Naive thymus-derived CD4-positive, alpha-beta T cell (primary cell): Measurements from ENCODE around the gene VAPB. TPM values are rescaled to one million over a fixed set of nuclear protein-coding genes. Genes with fewer than 3 reads are reported as not detected.

Source experiments
- ATAC-seq: fragments of 150-1000 bp; cut with Tn5 transposase; 2 replicates; pipeline ENCODE4 v1.10.0; 2021; ENCODE audit warnings: mild to moderate bottlenecking, moderate library complexity
- CTCF ChIA-PET: fragments of 350-600 bp; sonication (Branson Sonifier 250); formaldehyde crosslinking; loops from one replicate; lab custom pipeline; 2021; ENCODE audit warnings: antibody characterized with exemption; lab: Charles Lee
- POLR2A ChIA-PET: fragments of 350-600 bp; sonication (Branson Sonifier 250); formaldehyde crosslinking; loops from one replicate; lab custom pipeline; 2021; ENCODE audit warnings: antibody characterized with exemption, inconsistent platforms; lab: Charles Lee
- DNase-seq, 9 donors: peaks; one replicate each; pipeline versions ENCODE4 v3.0.0 to v3.0.0-alpha.2; 2020 to 2022; ENCODE audit warnings: mixed read lengths in 1 of 9
- H3K27ac ChIP-seq: one replicate; pipeline ENCODE4 v1.7.0; 2013; ENCODE audit warnings: mild to moderate bottlenecking, low read depth, low read length, moderate library complexity
- H3K27me3 ChIP-seq, 2 donors: one replicate each; pipeline ENCODE4 v1.7.0; 2013; ENCODE audit warnings: low read length in 2 of 2, mild to moderate bottlenecking in 2 of 2, moderate library complexity in 2 of 2; ENCODE audit not compliant: control insufficient read depth in 2 of 2, insufficient read depth in 2 of 2
- H3K36me3 ChIP-seq, 3 experiments: 1 replicate in 2 of 3; 2 replicates in 1 of 3; pipeline ENCODE4 v1.7.0; 2013; ENCODE audit warnings: low read length in 3 of 3, mild to moderate bottlenecking in 3 of 3, moderate library complexity in 1 of 3; ENCODE audit not compliant: insufficient read depth in 3 of 3, control insufficient read depth in 2 of 3
- H3K4me1 ChIP-seq, 2 donors: one replicate each; pipeline ENCODE4 v1.7.0; 2013; ENCODE audit warnings: low read length in 2 of 2, mild to moderate bottlenecking in 2 of 2, moderate library complexity in 1 of 2; ENCODE audit not compliant: control insufficient read depth in 2 of 2, insufficient read depth in 2 of 2
- H3K4me3 ChIP-seq: 2 replicates; pipeline ENCODE4 v1.7.0; 2013; ENCODE audit warnings: mild to moderate bottlenecking, low read length
- H3K9me3 ChIP-seq, 3 experiments: 1 replicate in 2 of 3; 2 replicates in 1 of 3; pipeline ENCODE4 v1.7.0; 2013; ENCODE audit warnings: low read length in 3 of 3; ENCODE audit not compliant: control insufficient read depth in 2 of 3
- H3K27ac Mint-ChIP-seq, 9 donors: one replicate each; pipeline ENCODE4 v1.8.0; 2020 to 2022; ENCODE audit warnings: mixed read lengths in 9 of 9, mild to moderate bottlenecking in 8 of 9, moderate library complexity in 5 of 9, inconsistent platforms in 2 of 9
- H3K27me3 Mint-ChIP-seq, 5 donors: one replicate each; pipeline ENCODE4 v1.8.0; 2021 to 2022; ENCODE audit warnings: mixed read lengths in 5 of 5, mild to moderate bottlenecking in 1 of 5
- H3K36me3 Mint-ChIP-seq, 5 donors: one replicate each; pipeline ENCODE4 v1.8.0; 2020 to 2022; ENCODE audit warnings: mixed read lengths in 5 of 5, mild to moderate bottlenecking in 3 of 5, inconsistent platforms in 1 of 5
- H3K4me1 Mint-ChIP-seq, 7 donors: one replicate each; pipeline ENCODE4 v1.8.0; 2020 to 2022; ENCODE audit warnings: mixed read lengths in 7 of 7, mild to moderate bottlenecking in 3 of 7, inconsistent platforms in 1 of 7
- H3K4me3 Mint-ChIP-seq, 10 donors: one replicate each; pipeline ENCODE4 v1.8.0; 2020 to 2022; ENCODE audit warnings: mild to moderate bottlenecking in 10 of 10, mixed read lengths in 10 of 10, moderate library complexity in 6 of 10, inconsistent platforms in 2 of 10
- H3K9me3 Mint-ChIP-seq, 11 donors: one replicate each; pipeline ENCODE4 v1.8.0; 2020 to 2022; ENCODE audit warnings: mixed read lengths in 11 of 11, mild to moderate bottlenecking in 4 of 11, inconsistent platforms in 1 of 11, moderate library complexity in 1 of 11
- intact Hi-C, 2 donors: fragments of 100-400 bp; cut with micrococcal nuclease; formaldehyde crosslinking; loops; one replicate each; pipeline ENCODE4 v1.15.1; 2023
- polyA plus RNA-seq, 2 donors: library from polyadenylated mRNA; unstranded; fragments of 300-500 nt; fragmentation: Illumina TruSeq; gene quantifications; one replicate each; pipeline ENCODE4 v1.2.3, GENCODE V29; 2021
- total RNA-seq, 6 experiments: library from RNA in 5 of 6; stranded (reverse) in 5 of 6; gene quantifications; 1 replicate in 5 of 6; 2 replicates in 1 of 6; pipeline ENCODE4 v1.2.3 and lab custom pipeline; 2021 to 2026

VAPB gene
- total and polyA plus RNA-seq, 7 experiments from 2014 or later = 21.9 to 37.0 (median 25.3) TPM

GRCh38 chr20:58446264-58446959 is 57.4 kb downstream of the VAPB start:
- peaks cover 10 to 51% (median 22%) of the 10 kb centered on the region in 5 donors for H3K36me3 Mint-ChIP-seq
- no peaks in the 10 kb centered on the region for H3K27me3 Mint-ChIP-seq
- ATAC-seq (no peak), DNase-seq (no peak)
- H3K4me3 Mint-ChIP-seq = no peak overlapping the region
- intact Hi-C loops = loop anchor here in 1 of 2 donors (5.0 kb wide), 2 partner anchors 39 to 139 kb away; partner anchors contain the start of gene RAB22A
- Histone ChIP-seq H3K4me3 (no peak overlapping the region), H3K36me3 (peaks cover 0 to 41% (median 9%) of the 10 kb centered on the region in 3 experiments), H3K9me3 (no peaks in the 10 kb centered on the region), H3K4me1 (no peaks in the 10 kb centered on the region), H3K27me3 (no peaks in the 10 kb centered on the region), H3K27ac (no peak overlapping the region)
- H3K9me3 Mint-ChIP-seq = peaks cover 0 to under 1% (median 0%) of the 10 kb centered on the region in 11 donors
- CTCF ChIA-PET = interaction anchor here (1.1 to 2.2 kb wide), 3 partner anchors 34 to 210 kb away, joined by 3 to 12 read pairs (median 4); no protein-coding TSS in a partner anchor
- POLR2A ChIA-PET = no interaction called here
- peaks cover 0 to 15% (median 0%) of the 10 kb centered on the region in 7 donors for H3K4me1 Mint-ChIP-seq
- H3K27ac Mint-ChIP-seq = peak overlapping the region in 5 of 9 donors; percentile 3 to 51 (median 32)

GRCh38 chr20:58446960-58447265 is 57.9 kb downstream of the VAPB start:
- Histone ChIP-seq H3K4me1 (no peaks in the 10 kb centered on the region), H3K27me3 (no peaks in the 10 kb centered on the region), H3K4me3 (no peak overlapping the region), H3K36me3 (peaks cover 0 to 38% (median 9%) of the 10 kb centered on the region in 3 experiments), H3K9me3 (no peaks in the 10 kb centered on the region), H3K27ac (no peak overlapping the region)
- Mint-ChIP-seq H3K36me3 (peaks cover 10 to 53% (median 22%) of the 10 kb centered on the region in 5 donors), H3K9me3 (peaks cover 0 to 1% (median 0%) of the 10 kb centered on the region in 11 donors), H3K4me3 (no peak overlapping the region), H3K27me3 (no peaks in the 10 kb centered on the region), H3K27ac (peak overlapping the region in 5 of 9 donors; percentile 3 to 51 (median 32)), H3K4me1 (peaks cover 0 to 15% (median 0%) of the 10 kb centered on the region in 7 donors)
- ChIA-PET POLR2A (no interaction called here), CTCF (interaction anchor here (1.1 to 2.2 kb wide), 3 partner anchors 33 to 211 kb away, joined by 3 to 12 read pairs (median 4); no protein-coding TSS in a partner anchor)
- no peak for ATAC-seq
- intact Hi-C loops = loop anchor here in 1 of 2 donors (1.0 to 5.0 kb wide), 3 partner anchors 40 to 210 kb away; partner anchors contain the start of gene RAB22A
- DNase-seq = no peak

GRCh38 chr20:58447511-58448391 is 58.7 kb downstream of the VAPB start:
- CTCF ChIA-PET = interaction anchor here (1.1 to 2.2 kb wide), 3 partner anchors 32 to 212 kb away, joined by 3 to 12 read pairs (median 4); no protein-coding TSS in a partner anchor
- Histone ChIP-seq H3K27me3 (no peaks in the 10 kb centered on the region), H3K9me3 (no peaks in the 10 kb centered on the region), H3K27ac (no peak overlapping the region), H3K4me1 (no peaks in the 10 kb centered on the region), H3K4me3 (no peak overlapping the region), H3K36me3 (peaks cover 0 to 34% (median 9%) of the 10 kb centered on the region in 3 experiments)
- Mint-ChIP-seq H3K4me3 (no peak overlapping the region), H3K27ac (peak overlapping the region in 4 of 9 donors; percentile 36 to 69 (median 52)), H3K9me3 (peaks cover 0 to 1% (median 0%) of the 10 kb centered on the region in 11 donors), H3K27me3 (no peaks in the 10 kb centered on the region), H3K4me1 (peaks cover 0 to 12% (median under 1%) of the 10 kb centered on the region in 7 donors), H3K36me3 (peaks cover 10 to 50% (median 19%) of the 10 kb centered on the region in 5 donors)
- DNase-seq (peak in 8 of 9 donors; percentile 19 to 63 (median 51)), ATAC-seq (peak; percentile 67)
- intact Hi-C loops = loop anchor here in 1 of 2 donors (1.0 to 5.0 kb wide), 3 partner anchors 40 to 210 kb away; partner anchors contain the start of gene RAB22A
- POLR2A ChIA-PET = interaction anchor here (0.7 kb wide), 1 partner anchor 58 kb away, joined by 3 read pairs; no protein-coding TSS in a partner anchor

- Histone ChIP-seq H3K36me3 (peaks cover 0 to 29% (median 6%) of the 10 kb centered on the region in 3 experiments), H3K4me1 (no peaks in the 10 kb centered on the region), H3K27ac (no peak overlapping the region), H3K9me3 (no peaks in the 10 kb centered on the region), H3K4me3 (no peak overlapping the region), H3K27me3 (no peaks in the 10 kb centered on the region)
- Mint-ChIP-seq H3K9me3 (peaks cover 0 to 2% (median 1%) of the 10 kb centered on the region in 11 donors), H3K36me3 (peaks cover 5 to 43% (median 15%) of the 10 kb centered on the region in 5 donors), H3K27ac (no peak overlapping the region), H3K4me3 (no peak overlapping the region), H3K4me1 (peaks cover 0 to 10% (median 0%) of the 10 kb centered on the region in 7 donors), H3K27me3 (no peaks in the 10 kb centered on the region)
- ChIA-PET POLR2A (interaction anchor here (0.5 kb wide), 1 partner anchor 215 kb away, joined by 3 read pairs; no protein-coding TSS in a partner anchor), CTCF (no interaction called here)
- DNase-seq = no peak
- no peak for ATAC-seq
- intact Hi-C loops = loop anchor here in 1 of 2 donors (5.0 kb wide), 2 partner anchors 42 to 142 kb away; partner anchors contain the start of gene RAB22A
Observed at GRCh38 chr20:58448958-58449357, 59.9 kb downstream of the VAPB start.

- ATAC-seq (no peak), DNase-seq (no peak)
- no peaks in the 10 kb centered on the region for H3K27me3 ChIP-seq
- no peak overlapping the region for H3K27ac ChIP-seq
- Mint-ChIP-seq H3K27ac (no peak overlapping the region), H3K36me3 (peaks cover 4 to 42% (median 16%) of the 10 kb centered on the region in 5 donors), H3K4me1 (peaks cover 0 to 9% (median 0%) of the 10 kb centered on the region in 7 donors), H3K9me3 (peaks cover 0 to 10% (median 6%) of the 10 kb centered on the region in 11 donors), H3K4me3 (no peak overlapping the region), H3K27me3 (no peaks in the 10 kb centered on the region)
- H3K36me3 ChIP-seq = peaks cover 0 to 21% (median 5%) of the 10 kb centered on the region in 3 experiments
- POLR2A ChIA-PET = no interaction called here
- H3K4me1 ChIP-seq = no peaks in the 10 kb centered on the region
- CTCF ChIA-PET = no interaction called here
- H3K4me3 ChIP-seq = no peak overlapping the region
- no peaks in the 10 kb centered on the region for H3K9me3 ChIP-seq
- intact Hi-C loops = loop anchor here in 1 of 2 donors (5.0 kb wide), 2 partner anchors 42 to 142 kb away; partner anchors contain the start of gene RAB22A
Observed at GRCh38 chr20:58449681-58450221, 60.7 kb downstream of the VAPB start.

GRCh38 chr20:58450254-58450653 is 61.2 kb downstream of the VAPB start:
- no peaks in the 10 kb centered on the region for H3K9me3 ChIP-seq
- no peak for ATAC-seq
- ChIA-PET CTCF (no interaction called here), POLR2A (no interaction called here)
- no peaks in the 10 kb centered on the region for H3K27me3 ChIP-seq
- H3K9me3 Mint-ChIP-seq = peaks cover 0 to 13% (median 6%) of the 10 kb centered on the region in 11 donors
- peaks cover 0 to 5% (median 0%) of the 10 kb centered on the region in 7 donors for H3K4me1 Mint-ChIP-seq
- no peak overlapping the region for H3K27ac ChIP-seq
- no peaks in the 10 kb centered on the region for H3K27me3 Mint-ChIP-seq
- intact Hi-C loops = no loop called here
- no peaks in the 10 kb centered on the region for H3K4me1 ChIP-seq
- H3K4me3 ChIP-seq = no peak overlapping the region
- no peak for DNase-seq
- peaks cover 4 to 39% (median 17%) of the 10 kb centered on the region in 5 donors for H3K36me3 Mint-ChIP-seq
- peaks cover 0 to 16% (median 5%) of the 10 kb centered on the region in 3 experiments for H3K36me3 ChIP-seq
- H3K27ac Mint-ChIP-seq = peak overlapping the region in 1 of 9 donors; percentile 18
- no peak overlapping the region for H3K4me3 Mint-ChIP-seq
